PC-3 (cell line): ENCODE measurements around the gene CXXC5.

Experiments used
- EZH2 ChIP-seq: fragments of 300-600 bp; sonication (generic); IDR thresholded peaks from one replicate; pipeline ENCODE4 v1.6.1; 2017; ENCODE audit warnings: antibody characterized with exemption, mild to moderate bottlenecking, low read length; ENCODE audit not compliant: unreplicated experiment
- EZH2phosphoT487 ChIP-seq: fragments of 300-600 bp; sonication (generic); IDR thresholded peaks from 2 replicates; pipeline ENCODE4 v1.6.1; 2018; ENCODE audit warnings: mild to moderate bottlenecking, antibody characterized with exemption, low read length, borderline replicate concordance
- TF ChIP-seq, protein P1 (sequence below): fragments of 300-600 bp; sonication (generic); conservative IDR thresholded peaks from 2 replicates; pipeline ENCODE4 v1.5.1; 2017; ENCODE audit warnings: antibody characterized with exemption, low read depth, mild to moderate bottlenecking, low read length

DNA sequence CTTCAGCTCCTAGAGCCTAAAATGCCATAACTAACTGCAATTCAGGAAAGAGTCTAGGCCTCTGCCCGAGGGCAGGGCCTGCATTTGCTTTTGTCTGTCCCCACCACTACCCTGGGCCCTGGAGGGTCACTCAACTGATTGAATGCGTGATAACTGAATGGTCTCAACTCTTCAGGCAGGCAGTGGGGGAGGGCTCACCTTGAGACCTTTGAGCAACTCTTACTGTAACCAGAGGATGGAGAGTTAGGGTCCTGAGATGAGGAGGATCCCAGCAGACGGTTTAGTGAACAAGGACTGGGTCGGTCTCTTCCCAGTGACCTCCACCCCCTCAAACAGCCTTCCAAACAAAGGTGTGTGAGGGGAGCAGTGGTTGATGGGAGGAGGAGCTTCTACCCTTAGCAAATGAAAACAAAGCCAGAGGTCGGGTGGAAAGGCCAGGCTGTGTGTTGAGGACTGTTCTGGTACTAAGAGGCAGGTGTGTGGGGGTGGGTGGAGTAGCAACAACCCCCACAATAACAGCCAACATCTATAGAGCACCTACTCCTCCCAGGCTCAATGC, 59.4 kb downstream of the CXXC5 start:
- TF ChIP-seq, protein P1, sequence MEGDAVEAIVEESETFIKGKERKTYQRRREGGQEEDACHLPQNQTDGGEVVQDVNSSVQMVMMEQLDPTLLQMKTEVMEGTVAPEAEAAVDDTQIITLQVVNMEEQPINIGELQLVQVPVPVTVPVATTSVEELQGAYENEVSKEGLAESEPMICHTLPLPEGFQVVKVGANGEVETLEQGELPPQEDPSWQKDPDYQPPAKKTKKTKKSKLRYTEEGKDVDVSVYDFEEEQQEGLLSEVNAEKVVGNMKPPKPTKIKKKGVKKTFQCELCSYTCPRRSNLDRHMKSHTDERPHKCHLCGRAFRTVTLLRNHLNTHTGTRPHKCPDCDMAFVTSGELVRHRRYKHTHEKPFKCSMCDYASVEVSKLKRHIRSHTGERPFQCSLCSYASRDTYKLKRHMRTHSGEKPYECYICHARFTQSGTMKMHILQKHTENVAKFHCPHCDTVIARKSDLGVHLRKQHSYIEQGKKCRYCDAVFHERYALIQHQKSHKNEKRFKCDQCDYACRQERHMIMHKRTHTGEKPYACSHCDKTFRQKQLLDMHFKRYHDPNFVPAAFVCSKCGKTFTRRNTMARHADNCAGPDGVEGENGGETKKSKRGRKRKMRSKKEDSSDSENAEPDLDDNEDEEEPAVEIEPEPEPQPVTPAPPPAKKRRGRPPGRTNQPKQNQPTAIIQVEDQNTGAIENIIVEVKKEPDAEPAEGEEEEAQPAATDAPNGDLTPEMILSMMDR = no peak
- no peak for TF ChIP-seq EZH2
- no peak for TF ChIP-seq EZH2phosphoT487
